Measurements from ENCODE around the gene EFNB3. TPM values are rescaled to one million over a fixed set of nuclear protein-coding genes. Genes with fewer than 3 reads are reported as not detected.

Gene EFNB3, protein sequence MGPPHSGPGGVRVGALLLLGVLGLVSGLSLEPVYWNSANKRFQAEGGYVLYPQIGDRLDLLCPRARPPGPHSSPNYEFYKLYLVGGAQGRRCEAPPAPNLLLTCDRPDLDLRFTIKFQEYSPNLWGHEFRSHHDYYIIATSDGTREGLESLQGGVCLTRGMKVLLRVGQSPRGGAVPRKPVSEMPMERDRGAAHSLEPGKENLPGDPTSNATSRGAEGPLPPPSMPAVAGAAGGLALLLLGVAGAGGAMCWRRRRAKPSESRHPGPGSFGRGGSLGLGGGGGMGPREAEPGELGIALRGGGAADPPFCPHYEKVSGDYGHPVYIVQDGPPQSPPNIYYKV
- 1 to 10 TPM in 2 of 5 donors, under 1 TPM in 1, not detected in 2; 0.29 to 2.9 (median 2.2) TPM for total RNA-seq
- polyA plus RNA-seq, result 1 to 10 TPM in 1 of 3 donors, under 1 TPM in 2; 0.31 to 1.6 (median 0.92) TPM
- long read RNA-seq, donor 1, partial matches to known transcripts, result 19 of 21 reads
- long read RNA-seq, donor 1, other reads (novel, unspliced or antisense), result 0 of 21 reads
- long read RNA-seq, donor 2, transcript EFNB3-201 (5 exons, 3,222 nt), result major isoform, 8 of 8 reads
- long read RNA-seq, donor 2, partial matches to known transcripts, result 0 of 8 reads
- long read RNA-seq, donor 2, other reads (novel, unspliced or antisense), result 0 of 8 reads
- long read RNA-seq, donor 3, result 0 reads
- long read RNA-seq, donor 4, partial matches to known transcripts, result 0 of 1 reads
- long read RNA-seq, donor 4, other reads (novel, unspliced or antisense), result 0 of 1 reads
- long read RNA-seq, donor 5, partial matches to known transcripts, result 0 of 1 reads
- long read RNA-seq, donor 5, other reads (novel, unspliced or antisense), result 0 of 1 reads
- long read RNA-seq, donor 6, transcript EFNB3-201 (5 exons, 3,222 nt), result major isoform, 5 of 5 reads
- long read RNA-seq, donor 6, partial matches to known transcripts, result 0 of 5 reads
- long read RNA-seq, donor 6, other reads (novel, unspliced or antisense), result 0 of 5 reads
- long read RNA-seq, donor 7, partial matches to known transcripts, result 0 of 4 reads
- long read RNA-seq, donor 7, other reads (novel, unspliced or antisense), result 0 of 4 reads
- long read RNA-seq, donor 8, result 0 reads
- long read RNA-seq, donor 9, partial matches to known transcripts, result 0 of 1 reads
- long read RNA-seq, donor 9, other reads (novel, unspliced or antisense), result 0 of 1 reads
- long read RNA-seq, donor 10, result 0 reads

DNA sequence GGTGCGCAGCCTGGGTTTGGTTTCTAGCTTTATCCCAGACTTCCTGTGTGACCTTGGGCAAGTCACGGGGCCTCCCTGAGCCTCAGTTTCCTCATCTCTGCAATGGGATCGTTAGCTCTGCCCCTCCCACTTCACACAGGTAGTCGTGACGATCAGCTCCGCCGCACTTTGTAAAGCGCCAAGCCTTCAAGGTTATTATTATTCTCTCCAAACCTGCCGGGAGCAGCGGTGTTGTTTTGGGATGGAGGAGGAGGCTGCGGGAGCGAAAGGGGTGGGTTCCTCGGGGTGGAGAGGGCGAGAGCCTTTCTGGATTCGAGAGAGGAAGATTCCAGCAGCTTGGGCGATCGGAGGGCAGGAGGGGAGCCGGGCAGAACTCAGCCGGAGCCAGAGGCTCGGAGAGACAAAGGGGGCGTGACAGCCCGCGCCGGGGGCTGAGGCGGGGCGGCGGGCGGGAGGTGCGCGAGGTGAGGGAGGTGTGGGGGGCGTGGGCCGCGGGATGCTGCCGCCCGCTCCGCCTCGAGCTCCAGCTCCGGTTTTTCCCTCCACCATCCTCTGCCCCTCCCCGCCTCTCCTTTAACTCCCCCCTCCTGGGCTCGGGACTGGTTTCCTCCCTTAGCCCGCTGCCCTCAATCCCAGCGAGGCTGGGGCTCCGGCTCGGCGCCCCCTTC, at the start of gene EFNB3:
EFNB3 (plus strand) TSS at position 602 of the 668 bp plus-strand sequence. CDS start 397 bp downstream, outside the sequence.
- Histone ChIP-seq H3K4me3 (peak within 1 kb of the TSS; percentile 43 to 55 (median 44)), H3K27me3 (peaks cover 15 to 90% (median 33%) of the 10 kb centered on the region in 3 donors), H3K4me1 (peaks cover 14 to 26% (median 19%) of the 10 kb centered on the region in 4 donors), H3K9me3 (no peaks in the 10 kb centered on the region), H3K36me3 (peaks cover 9 to 29% (median 29%) of the 10 kb centered on the region in 4 donors), H3K27ac (no peak within 1 kb of the TSS)
- TF ChIP-seq POLR2A (IDR thresholded peaks at IDR 0.05), result no peak
- intact Hi-C loops (cut with DNase I; ENCODE audit: low total_unique reads), result no loop called here
- 2 to 5% (median 2%) methylated on average over 25 to 44 of the region's 45 CpGs for WGBS, 5 donors
- DNase-seq, result peak in 1 of 2 donors; percentile 87

DNA sequence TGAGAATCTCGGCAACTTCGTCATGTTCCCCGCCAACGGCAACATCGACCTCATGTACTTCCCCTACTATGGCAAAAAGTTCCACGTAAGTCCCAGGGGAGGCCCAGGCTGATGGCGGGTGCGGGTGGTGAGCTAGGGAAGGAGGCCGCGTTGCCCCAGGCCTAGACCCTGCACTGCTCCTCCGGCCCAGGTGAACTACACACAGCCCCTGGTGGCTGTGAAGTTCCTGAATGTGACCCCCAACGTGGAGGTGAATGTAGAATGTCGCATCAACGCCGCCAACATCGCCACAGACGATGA, 49.5 kb upstream of the EFNB3 start:
- 88 to 92% (median 89%) methylated on average over 17 of the region's 17 CpGs for WGBS, 5 donors
- H3K4me1 ChIP-seq, result peaks cover 14 to 26% (median 18%) of the 10 kb centered on the region in 4 donors
- H3K27ac ChIP-seq, result no peak overlapping the region
- no peaks in the 10 kb centered on the region for H3K36me3 ChIP-seq
- H3K27me3 ChIP-seq, result peaks cover 0 to 29% (median 19%) of the 10 kb centered on the region in 3 donors
- intact Hi-C loops (cut with DNase I; ENCODE audit: low total_unique reads), result no loop called here
- H3K4me3 ChIP-seq, result no peak overlapping the region
- DNase-seq, result no peak
- no peaks in the 10 kb centered on the region for H3K9me3 ChIP-seq
- TF ChIP-seq POLR2A (IDR thresholded peaks at IDR 0.05) (no peak), EP300 (IDR thresholded peaks at IDR 0.05) (no peak), POLR2AphosphoS5 (IDR thresholded peaks at IDR 0.05) (no peak)
- TF ChIP-seq, protein P1, sequence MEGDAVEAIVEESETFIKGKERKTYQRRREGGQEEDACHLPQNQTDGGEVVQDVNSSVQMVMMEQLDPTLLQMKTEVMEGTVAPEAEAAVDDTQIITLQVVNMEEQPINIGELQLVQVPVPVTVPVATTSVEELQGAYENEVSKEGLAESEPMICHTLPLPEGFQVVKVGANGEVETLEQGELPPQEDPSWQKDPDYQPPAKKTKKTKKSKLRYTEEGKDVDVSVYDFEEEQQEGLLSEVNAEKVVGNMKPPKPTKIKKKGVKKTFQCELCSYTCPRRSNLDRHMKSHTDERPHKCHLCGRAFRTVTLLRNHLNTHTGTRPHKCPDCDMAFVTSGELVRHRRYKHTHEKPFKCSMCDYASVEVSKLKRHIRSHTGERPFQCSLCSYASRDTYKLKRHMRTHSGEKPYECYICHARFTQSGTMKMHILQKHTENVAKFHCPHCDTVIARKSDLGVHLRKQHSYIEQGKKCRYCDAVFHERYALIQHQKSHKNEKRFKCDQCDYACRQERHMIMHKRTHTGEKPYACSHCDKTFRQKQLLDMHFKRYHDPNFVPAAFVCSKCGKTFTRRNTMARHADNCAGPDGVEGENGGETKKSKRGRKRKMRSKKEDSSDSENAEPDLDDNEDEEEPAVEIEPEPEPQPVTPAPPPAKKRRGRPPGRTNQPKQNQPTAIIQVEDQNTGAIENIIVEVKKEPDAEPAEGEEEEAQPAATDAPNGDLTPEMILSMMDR (IDR thresholded peaks at IDR 0.05), result no peak

DNA sequence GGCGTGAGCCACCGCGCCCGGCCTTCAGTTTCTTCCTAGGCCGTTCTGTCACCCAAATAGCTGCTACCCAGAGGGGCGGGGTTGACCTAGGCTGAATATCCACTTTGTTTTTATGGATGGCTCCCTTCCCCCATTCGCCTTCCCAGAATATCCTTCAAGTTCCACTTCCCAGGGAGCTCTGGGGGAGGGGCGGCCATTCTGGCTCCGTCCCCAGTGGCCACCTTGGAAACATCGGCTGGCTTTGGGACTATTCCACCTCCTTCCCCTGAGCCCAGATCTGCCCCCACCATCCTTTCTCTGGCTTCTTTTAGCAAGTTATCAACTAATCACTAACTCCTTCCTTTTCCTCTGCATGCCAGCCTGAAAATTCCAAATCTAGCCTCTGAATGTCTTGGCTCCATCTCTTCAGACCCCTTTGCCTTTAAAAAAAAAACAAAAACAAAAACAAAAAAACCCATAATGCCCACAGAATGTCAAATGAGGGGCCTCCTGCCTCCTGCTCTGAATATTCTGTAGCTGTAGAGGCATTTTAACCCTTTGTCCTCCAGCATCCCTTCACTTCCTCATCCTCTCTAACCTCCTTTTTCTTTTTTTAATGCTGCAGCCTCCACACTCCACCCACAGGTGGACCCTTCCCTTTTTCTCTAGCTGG, 47.9 kb upstream of the EFNB3 start:
- Histone ChIP-seq H3K27ac (no peak overlapping the region), H3K36me3 (no peaks in the 10 kb centered on the region), H3K4me1 (peaks cover 0 to 10% (median 3%) of the 10 kb centered on the region in 4 donors), H3K4me3 (no peak overlapping the region), H3K9me3 (no peaks in the 10 kb centered on the region), H3K27me3 (peaks cover 0 to 13% (median 3%) of the 10 kb centered on the region in 3 donors)
- WGBS, 5 donors, result 36 to 61% (median 50%) methylated on average over 10 of the region's 10 CpGs
- peak in 1 of 2 donors; percentile 73 for DNase-seq
- TF ChIP-seq EP300 (IDR thresholded peaks at IDR 0.05) (no peak), POLR2AphosphoS5 (IDR thresholded peaks at IDR 0.05) (no peak), POLR2A (IDR thresholded peaks at IDR 0.05) (no peak)
- TF ChIP-seq, protein P1 (IDR thresholded peaks at IDR 0.05), result no peak
- intact Hi-C loops (cut with DNase I; ENCODE audit: low total_unique reads), result no loop called here

DNA sequence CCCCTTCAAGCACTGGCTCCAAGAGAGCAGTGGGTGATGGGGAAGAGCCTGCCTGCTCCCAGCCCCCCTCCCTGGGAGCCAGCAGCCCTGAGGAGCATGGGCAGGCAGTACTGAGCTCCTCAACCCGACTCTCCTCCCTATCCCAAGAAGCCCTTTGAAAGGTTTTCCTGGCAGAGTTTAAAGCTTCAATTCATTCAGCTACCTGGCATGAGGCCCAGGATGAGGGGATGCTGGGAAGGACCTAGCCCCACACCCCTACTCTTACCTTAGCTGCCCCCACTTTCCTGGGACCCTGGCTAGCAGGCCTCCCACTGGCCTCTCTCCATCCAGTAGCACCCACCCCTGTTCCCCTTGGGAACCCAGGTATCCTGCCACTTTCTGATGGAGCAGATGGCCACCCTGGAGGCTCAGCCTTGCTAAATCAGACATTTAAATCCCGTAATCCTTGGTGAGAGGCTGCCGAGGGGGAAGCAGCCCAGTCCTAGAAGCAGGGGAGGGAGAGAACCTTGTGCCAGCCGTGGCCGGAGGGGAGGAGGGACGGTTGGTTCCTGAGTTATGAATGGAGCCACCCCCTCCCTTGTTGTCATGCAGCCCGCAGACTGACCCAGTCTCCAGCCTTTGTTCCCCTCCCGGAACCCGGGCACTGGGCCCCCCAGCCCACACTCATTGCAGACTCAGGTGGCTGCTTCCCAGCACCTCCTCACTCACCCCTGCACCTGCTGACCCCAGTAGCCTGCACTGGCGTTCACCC, 37.2 kb upstream of the EFNB3 start:
- Histone ChIP-seq H3K9me3 (no peaks in the 10 kb centered on the region), H3K27ac (no peak overlapping the region), H3K4me1 (peaks cover 0 to 4% (median 0%) of the 10 kb centered on the region in 4 donors), H3K27me3 (no peaks in the 10 kb centered on the region), H3K4me3 (no peak overlapping the region), H3K36me3 (peaks cover 34 to 75% (median 73%) of the 10 kb centered on the region in 4 donors)
- TF ChIP-seq, protein P1 (IDR thresholded peaks at IDR 0.05), result no peak
- TF ChIP-seq EP300 (IDR thresholded peaks at IDR 0.05) (no peak), POLR2AphosphoS5 (IDR thresholded peaks at IDR 0.05) (no peak), POLR2A (IDR thresholded peaks at IDR 0.05) (no peak)
- peak in 1 of 2 donors; percentile 50 for DNase-seq
- 60 to 77% (median 67%) methylated on average over 9 to 10 of the region's 10 CpGs for WGBS, 5 donors
- intact Hi-C loops (cut with DNase I; ENCODE audit: low total_unique reads), result no loop called here

Data from stomach (tissue), 19 donors.